Transverse colon (tissue), 4 donors: ENCODE results near the gene PXYLP1.

Experiments used
- EP300 ChIP-seq: sonication (generic); formaldehyde crosslinking; IDR thresholded peaks from one replicate; pipeline ENCODE4 v1.6.1; 2017; ENCODE audit warnings: antibody characterized with exemption, low read depth
- POLR2A ChIP-seq: fragments of 450-650 bp; IDR thresholded peaks from one replicate; pipeline ENCODE4 v1.6.1; 2016; ENCODE audit warnings: antibody characterized with exemption, mild to moderate bottlenecking, moderate library complexity
- POLR2AphosphoS5 ChIP-seq, 3 donors: sonication (generic); formaldehyde crosslinking; IDR thresholded peaks; one replicate each; pipeline ENCODE4 v1.6.1; 2016; ENCODE audit warnings: antibody characterized with exemption in 3 of 3
- TF ChIP-seq, protein P1 (sequence below), 5 experiments: fragments of 200-600 bp in 3 of 5; fragments of 450-650 bp in 2 of 5; sonication (generic) in 3 of 5; IDR thresholded peaks; 1 replicate in 2 of 5; 2 replicates in 3 of 5; pipeline ENCODE4 v1.5.1; 2016 to 2017; ENCODE audit warnings: antibody characterized with exemption in 5 of 5, inconsistent platforms in 3 of 5, mild to moderate bottlenecking in 2 of 5, moderate library complexity in 1 of 5

DNA sequence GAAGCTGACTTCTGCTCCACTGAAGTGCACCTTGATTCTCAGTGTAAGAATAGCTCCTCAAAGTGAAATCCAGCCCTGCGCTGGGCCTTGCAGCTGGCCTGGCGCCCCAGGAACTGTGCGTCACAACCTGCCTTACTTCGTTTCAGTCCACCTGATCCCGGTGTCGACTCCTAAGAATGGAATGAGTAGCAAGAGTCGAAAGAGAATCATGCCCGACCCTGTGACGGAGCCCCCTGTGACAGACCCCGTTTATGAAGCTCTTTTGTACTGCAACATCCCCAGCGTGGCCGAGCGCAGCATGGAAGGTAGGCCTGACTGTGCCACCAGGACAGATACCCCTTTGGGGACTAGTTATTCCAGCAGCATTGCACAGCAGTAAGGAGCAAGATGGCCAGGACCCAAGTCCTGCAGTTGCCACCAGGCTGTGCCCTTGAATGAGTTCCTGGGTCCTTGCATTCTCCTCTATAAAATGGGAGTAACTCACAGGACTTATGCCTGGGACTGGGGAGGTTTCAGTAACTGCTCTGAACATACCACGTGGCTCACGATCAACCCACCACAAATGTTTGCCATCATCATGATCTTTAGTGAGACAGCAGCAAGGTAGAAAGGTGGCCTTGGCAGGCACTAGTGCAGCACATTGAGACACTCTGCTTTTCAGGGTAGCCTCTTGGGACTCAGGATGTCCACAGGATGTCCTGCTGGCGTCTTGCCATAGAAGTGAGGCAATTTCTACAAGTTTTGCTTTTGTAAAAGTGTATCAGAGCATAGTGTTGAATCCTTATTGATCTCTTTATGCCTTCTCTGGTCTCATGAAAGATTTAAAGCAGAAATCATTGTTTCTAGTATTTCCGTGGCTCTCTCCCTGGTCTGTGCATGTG, 46.8 kb downstream of the PXYLP1 start:
- TF ChIP-seq, protein P1, sequence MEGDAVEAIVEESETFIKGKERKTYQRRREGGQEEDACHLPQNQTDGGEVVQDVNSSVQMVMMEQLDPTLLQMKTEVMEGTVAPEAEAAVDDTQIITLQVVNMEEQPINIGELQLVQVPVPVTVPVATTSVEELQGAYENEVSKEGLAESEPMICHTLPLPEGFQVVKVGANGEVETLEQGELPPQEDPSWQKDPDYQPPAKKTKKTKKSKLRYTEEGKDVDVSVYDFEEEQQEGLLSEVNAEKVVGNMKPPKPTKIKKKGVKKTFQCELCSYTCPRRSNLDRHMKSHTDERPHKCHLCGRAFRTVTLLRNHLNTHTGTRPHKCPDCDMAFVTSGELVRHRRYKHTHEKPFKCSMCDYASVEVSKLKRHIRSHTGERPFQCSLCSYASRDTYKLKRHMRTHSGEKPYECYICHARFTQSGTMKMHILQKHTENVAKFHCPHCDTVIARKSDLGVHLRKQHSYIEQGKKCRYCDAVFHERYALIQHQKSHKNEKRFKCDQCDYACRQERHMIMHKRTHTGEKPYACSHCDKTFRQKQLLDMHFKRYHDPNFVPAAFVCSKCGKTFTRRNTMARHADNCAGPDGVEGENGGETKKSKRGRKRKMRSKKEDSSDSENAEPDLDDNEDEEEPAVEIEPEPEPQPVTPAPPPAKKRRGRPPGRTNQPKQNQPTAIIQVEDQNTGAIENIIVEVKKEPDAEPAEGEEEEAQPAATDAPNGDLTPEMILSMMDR (IDR thresholded peaks at IDR 0.05): no peak
- TF ChIP-seq EP300: no peak
- TF ChIP-seq POLR2A: no peak
- no peak for TF ChIP-seq POLR2AphosphoS5 (IDR thresholded peaks at IDR 0.05)
